HG03108 (cell line): ENCODE results near the gene XCR1.
"Not testable (repeated sequence)": the region's sequence is repeated elsewhere in the genome, so short reads cannot be mapped to it uniquely, and the experiment has no call there.

Experiments used
- ATAC-seq: cut with Tn5 transposase; IDR thresholded peaks from one replicate; pipeline ENCODE4 v1.9.1; 2021; ENCODE audit warnings: moderate library complexity; ENCODE audit not compliant: unreplicated experiment

The XCR1 gene

GRCh38 chr3:46046231-46046630 lies 18.9 kb upstream of the XCR1 start:
- ATAC-seq = not testable (repeated sequence)

GRCh38 chr3:46038916-46039315 lies 11.6 kb upstream of the XCR1 start:
- no peak for ATAC-seq

- ATAC-seq = not testable (repeated sequence)
Measured at GRCh38 chr3:46038071-46038470, 10.8 kb upstream of the XCR1 start.

GRCh38 chr3:46036191-46036590 lies 8.9 kb upstream of the XCR1 start:
- no peak for ATAC-seq

- ATAC-seq = no peak
Measured at GRCh38 chr3:46031747-46032146, 4.5 kb upstream of the XCR1 start.

- no peak for ATAC-seq
Measured at GRCh38 chr3:46031269-46031668, 4.0 kb upstream of the XCR1 start.

- ATAC-seq = no peak
Measured at GRCh38 chr3:46030626-46031025, 3.3 kb upstream of the XCR1 start.

GRCh38 chr3:46029953-46030543 lies 2.8 kb upstream of the XCR1 start:
- ATAC-seq = no peak

- ATAC-seq = no peak
Measured at GRCh38 chr3:46027736-46028397, 584 bp upstream of the XCR1 start.

GRCh38 chr3:46025139-46025538 lies 2.1 kb downstream of the XCR1 start:
- no peak for ATAC-seq

GRCh38 chr3:46024131-46024530 lies 3.2 kb downstream of the XCR1 start:
- no peak for ATAC-seq

GRCh38 chr3:46022909-46023785 lies 4.1 kb downstream of the XCR1 start:
- no peak for ATAC-seq

GRCh38 chr3:46021516-46021915 lies 5.8 kb downstream of the XCR1 start:
- no peak for ATAC-seq

- no peak for ATAC-seq
Measured at GRCh38 chr3:46020766-46021510, 6.3 kb downstream of the XCR1 start.

GRCh38 chr3:46019707-46020106 lies 7.6 kb downstream of the XCR1 start:
- ATAC-seq = no peak

- ATAC-seq = no peak
Measured at GRCh38 chr3:46017720-46018119, 9.6 kb downstream of the XCR1 start.

- no peak for ATAC-seq
Measured at GRCh38 chr3:46013316-46014094, 13.8 kb downstream of the XCR1 start.

GRCh38 chr3:46012246-46012645 lies 15.0 kb downstream of the XCR1 start:
- ATAC-seq = no peak

- ATAC-seq = no peak
Measured at GRCh38 chr3:46010519-46011113, 16.7 kb downstream of the XCR1 start.

GRCh38 chr3:46008058-46008457 lies 19.2 kb downstream of the XCR1 start:
- ATAC-seq = no peak
